Esophagus squamous epithelium (tissue), 5 donors: ENCODE results near the gene NCKAP1. TPM values are rescaled to one million over a fixed set of nuclear protein-coding genes. Genes with fewer than 3 reads are reported as not detected.

Experiments used
- DNase-seq: peaks from one replicate; lab custom pipeline; 2025; lab: John Stamatoyannopoulos, UW
- H3K27ac ChIP-seq, 4 donors: fragments of 200-600 bp; sonication (generic); one replicate each; pipeline ENCODE4 v1.5.1; 2016 to 2019; ENCODE audit warnings: mild to moderate bottlenecking in 1 of 4
- H3K27me3 ChIP-seq, 4 donors: fragments of 200-600 bp; sonication (generic); 1 replicate in 3 of 4; 2 replicates in 1 of 4; pipeline versions ENCODE4 v1.5.1 to v1.6.0; 2017 to 2021; ENCODE audit warnings: antibody characterized with exemption in 1 of 4
- H3K36me3 ChIP-seq, 3 donors: fragments of 200-600 bp; sonication (generic); one replicate each; pipeline ENCODE4 v1.5.1; 2016 to 2019
- H3K4me1 ChIP-seq, 3 donors: fragments of 200-600 bp; sonication (generic); one replicate each; pipeline ENCODE4 v1.5.1; 2017 to 2019
- H3K4me3 ChIP-seq, 4 donors: fragments of 200-600 bp; sonication (generic); 1 replicate in 3 of 4; 2 replicates in 1 of 4; pipeline ENCODE4 v1.5.1; 2016 to 2019; ENCODE audit warnings: mild to moderate bottlenecking in 2 of 4, moderate library complexity in 1 of 4
- H3K9me3 ChIP-seq, 3 donors: fragments of 200-600 bp; sonication (generic); one replicate each; pipeline ENCODE4 v1.5.1; 2016 to 2019
- POLR2A ChIP-seq, 4 donors: fragments of 450-650 bp; IDR thresholded peaks; one replicate each; pipeline ENCODE4 v1.6.1; 2017; ENCODE audit warnings: antibody characterized with exemption in 4 of 4, mild to moderate bottlenecking in 4 of 4, moderate library complexity in 3 of 4
- WGBS, 2 donors: methylation state at CpG; one replicate each; pipeline ENCODE4 v1.1.5; 2018; 5-methylcytosine and 5-hydroxymethylcytosine counted together
- intact Hi-C: fragments of 100-400 bp; cut with DNase I; formaldehyde crosslinking; loops from one replicate; pipeline ENCODE4 v1.15.0; 2022
- total RNA-seq, 4 donors: library from RNA; depleted of rRNA; stranded (reverse); fragments of >200 nt; gene quantifications; one replicate each; pipeline ENCODE4 v1.1.0, GENCODE V29; 2016
- TF ChIP-seq, protein P1 (sequence below), 6 experiments: fragments of 450-650 bp in 4 of 6; fragments of 200-600 bp in 2 of 6; sonication (generic) in 2 of 6; IDR thresholded peaks; one replicate each; pipeline ENCODE4 v1.5.1; 2016 to 2019; ENCODE audit warnings: antibody characterized with exemption in 6 of 6, mild to moderate bottlenecking in 4 of 6, moderate library complexity in 4 of 6
- donor health status: DM: yes; HTN: yes; CAD: no.

The NCKAP1 gene
- total RNA-seq, 4 donors from 2014 or later: 85.9 to 163 (median 117) TPM

DNA sequence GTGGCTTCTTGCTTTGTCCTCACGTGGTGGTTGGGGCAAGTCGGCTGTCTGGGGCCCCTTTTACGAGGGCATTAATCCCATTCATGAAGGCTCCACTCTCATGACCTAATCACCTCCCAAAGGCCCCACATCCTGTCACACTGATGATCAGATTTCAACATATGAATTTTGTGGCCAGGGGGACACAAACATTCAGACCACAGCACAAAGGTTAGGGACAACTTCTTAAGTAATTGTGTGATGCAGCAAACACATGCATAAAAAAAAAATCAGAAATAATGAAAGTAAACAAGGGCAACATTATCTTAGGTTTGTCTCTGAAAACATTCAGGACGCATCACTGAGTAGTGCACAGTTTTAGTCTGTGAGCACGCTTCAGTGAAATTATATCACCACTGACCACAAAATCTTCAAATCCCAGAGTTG is 117.6 kb downstream of the NCKAP1 start:
- no peaks in the 10 kb centered on the region for H3K27me3 ChIP-seq
- intact Hi-C loops: no loop called here
- no peak overlapping the region for H3K27ac ChIP-seq
- no peak overlapping the region for H3K4me3 ChIP-seq
- no peak for TF ChIP-seq POLR2A (IDR thresholded peaks at IDR 0.05)
- TF ChIP-seq, protein P1, sequence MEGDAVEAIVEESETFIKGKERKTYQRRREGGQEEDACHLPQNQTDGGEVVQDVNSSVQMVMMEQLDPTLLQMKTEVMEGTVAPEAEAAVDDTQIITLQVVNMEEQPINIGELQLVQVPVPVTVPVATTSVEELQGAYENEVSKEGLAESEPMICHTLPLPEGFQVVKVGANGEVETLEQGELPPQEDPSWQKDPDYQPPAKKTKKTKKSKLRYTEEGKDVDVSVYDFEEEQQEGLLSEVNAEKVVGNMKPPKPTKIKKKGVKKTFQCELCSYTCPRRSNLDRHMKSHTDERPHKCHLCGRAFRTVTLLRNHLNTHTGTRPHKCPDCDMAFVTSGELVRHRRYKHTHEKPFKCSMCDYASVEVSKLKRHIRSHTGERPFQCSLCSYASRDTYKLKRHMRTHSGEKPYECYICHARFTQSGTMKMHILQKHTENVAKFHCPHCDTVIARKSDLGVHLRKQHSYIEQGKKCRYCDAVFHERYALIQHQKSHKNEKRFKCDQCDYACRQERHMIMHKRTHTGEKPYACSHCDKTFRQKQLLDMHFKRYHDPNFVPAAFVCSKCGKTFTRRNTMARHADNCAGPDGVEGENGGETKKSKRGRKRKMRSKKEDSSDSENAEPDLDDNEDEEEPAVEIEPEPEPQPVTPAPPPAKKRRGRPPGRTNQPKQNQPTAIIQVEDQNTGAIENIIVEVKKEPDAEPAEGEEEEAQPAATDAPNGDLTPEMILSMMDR (IDR thresholded peaks at IDR 0.05): no peak
- no peaks in the 10 kb centered on the region for H3K9me3 ChIP-seq
- no peaks in the 10 kb centered on the region for H3K4me1 ChIP-seq
- 76 to 80% methylated on average over 5 of the region's 5 CpGs for WGBS, 2 donors
- peaks cover 0 to 92% (median 0%) of the 10 kb centered on the region in 3 donors for H3K36me3 ChIP-seq
- DNase-seq: no peak

DNA sequence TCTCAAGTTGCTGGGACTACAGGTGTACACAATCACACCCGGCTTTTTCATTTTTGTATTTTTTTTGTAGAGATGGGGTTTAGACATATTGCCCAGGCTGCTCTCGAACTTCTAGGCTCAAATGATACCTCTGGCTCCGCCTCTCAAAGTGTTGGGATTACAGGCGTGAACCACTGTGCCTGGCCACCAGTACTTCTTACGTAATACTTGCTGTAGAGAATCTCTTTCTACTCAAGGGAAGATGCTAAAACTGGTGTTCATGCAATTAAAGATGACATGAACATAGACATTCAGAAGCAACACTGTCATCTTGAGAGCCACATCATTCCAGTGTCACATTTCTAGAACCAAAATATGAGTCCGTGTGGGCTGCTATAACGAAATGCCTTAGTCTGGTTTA is 118.2 kb downstream of the NCKAP1 start:
- peaks cover 0 to 92% (median 0%) of the 10 kb centered on the region in 3 donors for H3K36me3 ChIP-seq
- H3K4me1 ChIP-seq: no peaks in the 10 kb centered on the region
- H3K9me3 ChIP-seq: no peaks in the 10 kb centered on the region
- WGBS, 2 donors: 90 to 91% methylated on average over 7 of the region's 7 CpGs
- no peak for TF ChIP-seq POLR2A (IDR thresholded peaks at IDR 0.05)
- TF ChIP-seq, protein P1 (IDR thresholded peaks at IDR 0.05): no peak
- no peak overlapping the region for H3K4me3 ChIP-seq
- no peaks in the 10 kb centered on the region for H3K27me3 ChIP-seq
- H3K27ac ChIP-seq: no peak overlapping the region
- DNase-seq: no peak
- intact Hi-C loops: no loop called here

DNA sequence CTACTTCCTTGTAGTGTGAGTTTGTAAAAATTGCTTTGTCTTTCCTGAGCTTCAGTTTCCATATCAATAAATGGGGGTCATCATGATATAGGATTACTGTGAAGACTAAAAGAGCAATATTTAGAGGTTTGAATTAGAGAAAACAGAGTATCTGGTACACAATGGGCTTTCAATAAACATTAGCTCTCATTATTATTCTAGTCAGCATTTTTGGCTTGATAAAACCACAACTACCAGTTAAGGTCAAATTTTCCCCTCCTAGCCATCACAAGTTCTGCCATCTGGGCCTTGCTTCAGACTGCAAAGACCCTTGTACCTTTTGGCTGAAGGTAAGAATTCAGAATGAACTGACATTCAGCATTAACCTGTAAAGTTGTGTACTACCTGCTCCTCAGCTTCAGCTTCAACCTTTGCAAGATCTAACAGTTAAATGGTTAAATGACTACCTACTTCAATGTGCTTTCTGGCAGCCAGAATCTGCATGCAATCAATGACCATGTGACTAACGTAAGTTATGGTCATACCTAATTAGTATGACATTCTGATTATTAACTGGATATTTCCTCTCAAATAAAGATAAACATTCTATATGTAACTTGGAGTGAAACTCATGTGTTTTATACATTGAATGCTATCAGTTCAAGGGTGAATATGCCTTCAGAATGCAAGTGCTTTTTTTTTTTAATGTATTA is 119.2 kb downstream of the NCKAP1 start:
- Histone ChIP-seq H3K36me3 (peaks cover 0 to 94% (median 0%) of the 10 kb centered on the region in 3 donors), H3K27ac (no peak overlapping the region), H3K4me3 (no peak overlapping the region), H3K4me1 (no peaks in the 10 kb centered on the region), H3K9me3 (no peaks in the 10 kb centered on the region), H3K27me3 (no peaks in the 10 kb centered on the region)
- intact Hi-C loops: no loop called here
- DNase-seq: no peak
- 53 to 64% methylated on average over 1 of the region's 1 CpG for WGBS, 2 donors
- no peak for TF ChIP-seq POLR2A (IDR thresholded peaks at IDR 0.05)
- TF ChIP-seq, protein P1 (IDR thresholded peaks at IDR 0.05): no peak

DNA sequence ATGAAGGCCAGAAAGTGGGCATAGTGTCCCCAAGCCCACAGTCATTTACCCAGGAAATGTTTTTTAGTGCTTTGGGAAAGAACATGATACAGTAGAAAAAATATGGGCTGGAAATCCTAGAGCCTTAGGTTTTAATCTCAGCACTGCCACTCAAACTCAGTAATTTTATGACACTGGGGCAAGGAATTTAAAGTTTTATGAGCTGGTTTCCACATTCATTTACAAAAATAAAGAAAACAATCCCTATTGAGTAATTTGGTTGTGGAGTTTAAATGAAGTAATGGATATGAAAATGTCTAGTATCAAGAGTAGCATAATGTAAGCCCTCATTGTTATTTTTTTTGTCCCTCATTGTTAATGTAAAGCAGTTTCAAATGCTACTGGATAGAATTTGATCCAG is 120.3 kb downstream of the NCKAP1 start:
- intact Hi-C loops: no loop called here
- Histone ChIP-seq H3K36me3 (peaks cover 0 to 94% (median 0%) of the 10 kb centered on the region in 3 donors), H3K9me3 (no peaks in the 10 kb centered on the region), H3K27me3 (no peaks in the 10 kb centered on the region), H3K4me1 (no peaks in the 10 kb centered on the region), H3K4me3 (no peak overlapping the region), H3K27ac (no peak overlapping the region)
- DNase-seq: no peak
- no peak for TF ChIP-seq POLR2A (IDR thresholded peaks at IDR 0.05)
- TF ChIP-seq, protein P1 (IDR thresholded peaks at IDR 0.05): no peak

DNA sequence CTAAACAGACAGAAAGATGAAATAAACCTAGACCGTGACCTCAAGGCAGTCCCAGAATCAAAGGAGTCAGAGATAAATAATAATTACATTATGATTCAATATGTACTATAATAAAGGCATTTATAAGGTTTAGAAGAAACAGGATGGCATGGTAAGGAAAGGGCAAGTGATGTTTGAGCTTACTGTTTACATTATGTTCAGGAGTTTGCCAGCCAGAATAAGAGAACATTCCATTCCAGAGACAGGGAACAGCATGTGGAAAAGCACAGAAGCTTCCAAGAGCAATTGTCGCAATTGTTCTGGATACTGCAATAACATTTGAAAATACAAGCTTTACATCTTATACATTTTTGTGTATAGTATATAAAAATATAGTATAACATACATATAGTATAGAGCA is 121.8 kb downstream of the NCKAP1 start:
- DNase-seq: no peak
- 91 to 95% methylated on average over 2 of the region's 2 CpGs for WGBS, 2 donors
- Histone ChIP-seq H3K27me3 (no peaks in the 10 kb centered on the region), H3K4me1 (no peaks in the 10 kb centered on the region), H3K36me3 (peaks cover 0 to 92% (median 0%) of the 10 kb centered on the region in 3 donors), H3K9me3 (no peaks in the 10 kb centered on the region), H3K27ac (no peak overlapping the region), H3K4me3 (no peak overlapping the region)
- TF ChIP-seq POLR2A (IDR thresholded peaks at IDR 0.05): no peak
- TF ChIP-seq, protein P1 (IDR thresholded peaks at IDR 0.05): no peak
- intact Hi-C loops: no loop called here
